GM19467 (cell line): ENCODE results near the gene PRPF31.
"Not testable (repeated sequence)": the region's sequence is repeated elsewhere in the genome, so short reads cannot be mapped to it uniquely, and the experiment has no call there.

ENCODE experiments used
- ATAC-seq: cut with Tn5 transposase; IDR thresholded peaks from one replicate; pipeline ENCODE4 v1.9.1; 2021; ENCODE audit warnings: mild to moderate bottlenecking, moderate library complexity; ENCODE audit not compliant: unreplicated experiment

The PRPF31 gene

GRCh38 chr19:54160854-54161253 is 45.3 kb downstream of the PRPF31 start:
- ATAC-seq, result no peak

- no peak for ATAC-seq
These were observed 46.8 kb downstream of the PRPF31 start for GRCh38 chr19:54162241-54162805.

GRCh38 chr19:54162884-54163283 is 47.3 kb downstream of the PRPF31 start:
- no peak for ATAC-seq

GRCh38 chr19:54164369-54165068 is 49.0 kb downstream of the PRPF31 start:
- no peak for ATAC-seq

- no peak for ATAC-seq
These were observed 49.7 kb downstream of the PRPF31 start for GRCh38 chr19:54165222-54165621.

- no peak for ATAC-seq
These were observed 52.8 kb downstream of the PRPF31 start for GRCh38 chr19:54168174-54168917.

- no peak for ATAC-seq
These were observed 53.7 kb downstream of the PRPF31 start for GRCh38 chr19:54169149-54169740.

GRCh38 chr19:54171736-54172431 is 56.3 kb downstream of the PRPF31 start:
- ATAC-seq, result not testable (repeated sequence)

GRCh38 chr19:54172471-54173358 is 57.2 kb downstream of the PRPF31 start, which contains the start of gene TMC4:
TSS of gene TMC4 (minus strand) at chr19:54173160. CDS start at chr19:54173117, 43 bp downstream.
- ATAC-seq, result no peak

GRCh38 chr19:54173359-54173699 is 57.8 kb downstream of the PRPF31 start:
- no peak for ATAC-seq

GRCh38 chr19:54173951-54174834 is 58.6 kb downstream of the PRPF31 start:
- no peak for ATAC-seq

GRCh38 chr19:54178581-54179261 is 63.2 kb downstream of the PRPF31 start:
- no peak for ATAC-seq

- ATAC-seq, result no peak
These were observed 63.8 kb downstream of the PRPF31 start for GRCh38 chr19:54179262-54179852.

GRCh38 chr19:54179921-54180461 is 64.4 kb downstream of the PRPF31 start:
- no peak for ATAC-seq

GRCh38 chr19:54180691-54181091 is 65.1 kb downstream of the PRPF31 start:
- no peak for ATAC-seq
